Measurements from ENCODE around the gene MKI67. TPM values are rescaled to one million over a fixed set of nuclear protein-coding genes. Genes with fewer than 3 reads are reported as not detected.

Gene MKI67
- total RNA-seq, 1 experiment from 2014 or later: 81.4 TPM

DNA sequence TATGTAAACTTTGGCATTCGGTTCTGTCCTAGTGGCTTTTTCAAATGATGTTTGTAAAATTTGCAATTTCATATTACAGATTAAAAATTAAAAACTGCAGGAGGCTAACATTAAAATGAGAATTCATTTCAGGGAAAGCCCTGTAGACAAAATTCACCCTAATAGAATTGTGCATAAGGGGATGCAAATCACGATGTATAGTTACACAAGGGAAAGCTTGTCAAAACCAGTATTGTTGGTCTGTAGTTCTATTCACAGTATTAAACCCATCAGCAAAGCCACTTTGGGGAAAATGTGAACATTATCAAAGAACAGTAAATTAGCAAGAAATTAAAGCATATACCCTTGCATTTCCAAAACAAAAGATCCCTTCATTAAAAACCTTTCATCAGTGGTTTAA lies 39.9 kb upstream of the MKI67 start:
- Mint-ChIP-seq H3K4me1 (ENCODE audit: insufficient read depth, unreplicated experiment) (no peaks in the 10 kb centered on the region), H3K9me3 (ENCODE audit: unreplicated experiment) (no peaks in the 10 kb centered on the region), H3K27ac (ENCODE audit: low read depth, unreplicated experiment) (no peak overlapping the region), H3K36me3 (ENCODE audit: insufficient read depth, unreplicated experiment) (no peaks in the 10 kb centered on the region), H3K4me3 (ENCODE audit: unreplicated experiment) (no peak overlapping the region), H3K27me3 (ENCODE audit: insufficient read depth, unreplicated experiment) (peaks cover 24% of the 10 kb centered on the region)
- DNase-seq (ENCODE audit: unreplicated experiment): no peak
- CTCF ChIA-PET: interaction anchor here (0.5 to 2.7 kb wide), 5 partner anchors 13 to 131 kb away, joined by 4 to 11 read pairs (median 7); no protein-coding TSS in a partner anchor
- POLR2A ChIA-PET: no interaction called here
- BruUV-seq (replicated peaks): no TSS peak
- TF ChIP-seq, protein P1, sequence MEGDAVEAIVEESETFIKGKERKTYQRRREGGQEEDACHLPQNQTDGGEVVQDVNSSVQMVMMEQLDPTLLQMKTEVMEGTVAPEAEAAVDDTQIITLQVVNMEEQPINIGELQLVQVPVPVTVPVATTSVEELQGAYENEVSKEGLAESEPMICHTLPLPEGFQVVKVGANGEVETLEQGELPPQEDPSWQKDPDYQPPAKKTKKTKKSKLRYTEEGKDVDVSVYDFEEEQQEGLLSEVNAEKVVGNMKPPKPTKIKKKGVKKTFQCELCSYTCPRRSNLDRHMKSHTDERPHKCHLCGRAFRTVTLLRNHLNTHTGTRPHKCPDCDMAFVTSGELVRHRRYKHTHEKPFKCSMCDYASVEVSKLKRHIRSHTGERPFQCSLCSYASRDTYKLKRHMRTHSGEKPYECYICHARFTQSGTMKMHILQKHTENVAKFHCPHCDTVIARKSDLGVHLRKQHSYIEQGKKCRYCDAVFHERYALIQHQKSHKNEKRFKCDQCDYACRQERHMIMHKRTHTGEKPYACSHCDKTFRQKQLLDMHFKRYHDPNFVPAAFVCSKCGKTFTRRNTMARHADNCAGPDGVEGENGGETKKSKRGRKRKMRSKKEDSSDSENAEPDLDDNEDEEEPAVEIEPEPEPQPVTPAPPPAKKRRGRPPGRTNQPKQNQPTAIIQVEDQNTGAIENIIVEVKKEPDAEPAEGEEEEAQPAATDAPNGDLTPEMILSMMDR (IDR thresholded peaks at IDR 0.05; ENCODE audit: unreplicated experiment): no peak
- intact Hi-C loops (cut with micrococcal nuclease): no loop called here

DNA sequence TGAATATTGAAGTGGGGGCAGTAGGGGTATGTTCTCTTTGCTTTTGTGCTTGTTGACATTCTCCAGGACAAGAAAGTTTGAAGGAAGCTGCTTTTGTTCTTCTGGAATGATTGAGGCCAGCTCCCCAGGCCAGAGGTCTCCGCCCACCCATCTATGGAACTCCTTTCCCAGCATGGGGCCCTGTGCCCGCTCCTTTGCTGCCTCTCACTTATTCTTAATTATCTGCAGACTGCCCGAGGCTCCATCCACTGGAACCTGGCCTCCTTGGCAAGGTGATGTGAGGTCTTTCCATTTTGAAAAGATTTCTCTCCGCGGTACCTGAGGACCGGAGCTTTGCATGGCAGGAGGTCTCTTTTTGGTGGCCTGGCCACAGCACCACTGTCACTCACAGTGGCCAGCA lies 39.3 kb upstream of the MKI67 start:
- DNase-seq (ENCODE audit: unreplicated experiment): no peak
- Mint-ChIP-seq H3K9me3 (ENCODE audit: unreplicated experiment) (no peaks in the 10 kb centered on the region), H3K4me1 (ENCODE audit: insufficient read depth, unreplicated experiment) (no peaks in the 10 kb centered on the region), H3K27me3 (ENCODE audit: insufficient read depth, unreplicated experiment) (peaks cover 30% of the 10 kb centered on the region), H3K27ac (ENCODE audit: low read depth, unreplicated experiment) (no peak overlapping the region), H3K36me3 (ENCODE audit: insufficient read depth, unreplicated experiment) (no peaks in the 10 kb centered on the region), H3K4me3 (ENCODE audit: unreplicated experiment) (no peak overlapping the region)
- TF ChIP-seq, protein P1 (IDR thresholded peaks at IDR 0.05; ENCODE audit: unreplicated experiment): no peak
- CTCF ChIA-PET: interaction anchor here (0.5 to 2.7 kb wide), 5 partner anchors 13 to 130 kb away, joined by 4 to 11 read pairs (median 7); no protein-coding TSS in a partner anchor
- POLR2A ChIA-PET: no interaction called here
- intact Hi-C loops (cut with micrococcal nuclease): no loop called here
- no TSS peak for BruUV-seq (replicated peaks)

DNA sequence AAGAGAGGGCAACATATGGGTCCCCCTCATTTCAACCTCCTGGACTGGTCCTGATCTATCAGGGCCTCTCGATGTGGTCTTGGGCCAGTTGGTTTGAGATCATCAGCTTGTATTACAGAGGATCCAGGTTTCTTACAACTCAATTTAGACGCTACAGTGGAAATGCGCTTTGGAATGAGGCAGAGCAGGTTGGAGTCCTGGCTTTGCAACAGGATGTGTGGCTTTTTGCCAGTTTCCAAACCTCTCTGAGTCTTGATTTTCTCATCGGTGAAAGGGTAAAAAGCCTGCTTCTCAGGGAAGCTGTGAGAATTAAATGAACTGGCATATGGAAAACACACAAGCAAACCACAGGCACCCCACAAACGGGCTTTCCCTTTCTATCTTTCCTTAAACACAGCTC lies 37.5 kb upstream of the MKI67 start:
- TF ChIP-seq, protein P1 (IDR thresholded peaks at IDR 0.05; ENCODE audit: unreplicated experiment): no peak
- CTCF ChIA-PET: interaction anchor here (0.7 to 1.7 kb wide), 4 partner anchors 10 to 95 kb away, joined by 3 to 6 read pairs (median 5); no protein-coding TSS in a partner anchor
- POLR2A ChIA-PET: no interaction called here
- no peaks in the 10 kb centered on the region for H3K4me1 Mint-ChIP-seq (ENCODE audit: insufficient read depth, unreplicated experiment)
- no peaks in the 10 kb centered on the region for H3K9me3 Mint-ChIP-seq (ENCODE audit: unreplicated experiment)
- intact Hi-C loops (cut with micrococcal nuclease): no loop called here
- no peaks in the 10 kb centered on the region for H3K36me3 Mint-ChIP-seq (ENCODE audit: insufficient read depth, unreplicated experiment)
- no peak for DNase-seq (ENCODE audit: unreplicated experiment)
- BruUV-seq (replicated peaks): no TSS peak
- H3K27me3 Mint-ChIP-seq (ENCODE audit: insufficient read depth, unreplicated experiment): peaks cover 37% of the 10 kb centered on the region
- no peak overlapping the region for H3K27ac Mint-ChIP-seq (ENCODE audit: low read depth, unreplicated experiment)
- no peak overlapping the region for H3K4me3 Mint-ChIP-seq (ENCODE audit: unreplicated experiment)

DNA sequence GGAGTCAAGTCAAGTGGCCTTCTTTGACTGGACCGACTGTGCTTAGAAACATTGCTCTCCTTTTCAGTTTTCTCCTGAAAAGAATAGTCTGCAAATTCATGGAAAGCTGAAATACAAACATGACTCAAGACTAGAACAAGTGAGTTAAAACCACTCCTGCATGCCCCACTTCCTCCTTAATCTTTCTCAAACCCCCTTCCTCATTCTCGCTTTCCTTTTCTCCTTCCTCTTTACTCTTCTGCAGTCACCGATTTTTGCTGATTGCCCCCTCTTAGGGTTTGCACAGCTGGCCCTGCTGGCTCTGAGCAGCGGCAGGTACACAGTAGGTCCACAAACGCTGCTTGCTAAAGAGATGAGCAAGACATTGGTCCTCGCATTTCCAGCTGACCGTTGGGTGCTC lies 34.8 kb upstream of the MKI67 start:
- Mint-ChIP-seq H3K36me3 (ENCODE audit: insufficient read depth, unreplicated experiment) (no peaks in the 10 kb centered on the region), H3K27ac (ENCODE audit: low read depth, unreplicated experiment) (no peak overlapping the region), H3K27me3 (ENCODE audit: insufficient read depth, unreplicated experiment) (peaks cover 52% of the 10 kb centered on the region), H3K9me3 (ENCODE audit: unreplicated experiment) (no peaks in the 10 kb centered on the region), H3K4me3 (ENCODE audit: unreplicated experiment) (no peak overlapping the region), H3K4me1 (ENCODE audit: insufficient read depth, unreplicated experiment) (no peaks in the 10 kb centered on the region)
- POLR2A ChIA-PET: interaction anchor here (1.2 kb wide), 1 partner anchor 97 kb away, joined by 3 read pairs; no protein-coding TSS in a partner anchor
- intact Hi-C loops (cut with micrococcal nuclease): no loop called here
- no TSS peak for BruUV-seq (replicated peaks)
- no peak for DNase-seq (ENCODE audit: unreplicated experiment)
- TF ChIP-seq, protein P1 (IDR thresholded peaks at IDR 0.05; ENCODE audit: unreplicated experiment): no peak
- CTCF ChIA-PET: interaction anchor here (0.6 kb wide), 1 partner anchor 897 kb away, joined by 3 read pairs; no protein-coding TSS in a partner anchor
